ENCODE data around the gene UGGT2. TPM values are rescaled to one million over a fixed set of nuclear protein-coding genes. Genes with fewer than 3 reads are reported as not detected.

UGGT2 gene
- total RNA-seq, 1 donor from 2014 or later = 38.5 TPM

GRCh38 chr13:95955719-95956118 is 97.5 kb downstream of the UGGT2 start:
- TF ChIP-seq, protein P1, sequence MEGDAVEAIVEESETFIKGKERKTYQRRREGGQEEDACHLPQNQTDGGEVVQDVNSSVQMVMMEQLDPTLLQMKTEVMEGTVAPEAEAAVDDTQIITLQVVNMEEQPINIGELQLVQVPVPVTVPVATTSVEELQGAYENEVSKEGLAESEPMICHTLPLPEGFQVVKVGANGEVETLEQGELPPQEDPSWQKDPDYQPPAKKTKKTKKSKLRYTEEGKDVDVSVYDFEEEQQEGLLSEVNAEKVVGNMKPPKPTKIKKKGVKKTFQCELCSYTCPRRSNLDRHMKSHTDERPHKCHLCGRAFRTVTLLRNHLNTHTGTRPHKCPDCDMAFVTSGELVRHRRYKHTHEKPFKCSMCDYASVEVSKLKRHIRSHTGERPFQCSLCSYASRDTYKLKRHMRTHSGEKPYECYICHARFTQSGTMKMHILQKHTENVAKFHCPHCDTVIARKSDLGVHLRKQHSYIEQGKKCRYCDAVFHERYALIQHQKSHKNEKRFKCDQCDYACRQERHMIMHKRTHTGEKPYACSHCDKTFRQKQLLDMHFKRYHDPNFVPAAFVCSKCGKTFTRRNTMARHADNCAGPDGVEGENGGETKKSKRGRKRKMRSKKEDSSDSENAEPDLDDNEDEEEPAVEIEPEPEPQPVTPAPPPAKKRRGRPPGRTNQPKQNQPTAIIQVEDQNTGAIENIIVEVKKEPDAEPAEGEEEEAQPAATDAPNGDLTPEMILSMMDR (conservative IDR thresholded peaks at IDR 0.05) = no peak
- Mint-ChIP-seq H3K4me3 (no peak overlapping the region), H3K27ac (no peak overlapping the region), H3K27me3 (no peaks in the 10 kb centered on the region), H3K4me1 (ENCODE audit: unreplicated experiment) (no peaks in the 10 kb centered on the region), H3K36me3 (peaks cover 31% of the 10 kb centered on the region), H3K9me3 (peaks cover 23% of the 10 kb centered on the region)
- DNase-seq (ENCODE audit: extremely low spot score, unreplicated experiment) = no peak

DNA sequence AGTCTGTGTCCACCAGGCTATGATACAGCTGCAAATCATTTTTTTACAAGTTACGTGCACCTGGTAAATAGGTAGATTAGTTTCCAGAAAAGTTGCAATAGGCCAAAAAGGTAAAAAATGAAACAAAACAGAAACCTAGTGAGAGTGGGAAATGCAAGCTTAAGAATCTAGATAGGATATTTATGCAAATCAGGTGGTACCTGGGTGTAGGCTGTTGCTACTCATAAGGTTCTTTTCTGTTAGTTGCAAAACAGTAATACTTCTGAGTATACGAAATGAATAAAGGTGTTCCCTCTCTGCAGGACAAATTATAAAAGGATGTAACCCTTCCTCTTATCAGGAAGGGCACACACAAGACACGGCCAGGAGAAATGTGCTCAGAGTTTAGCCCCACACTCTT is 97.9 kb downstream of the UGGT2 start:
- Mint-ChIP-seq H3K27ac (no peak overlapping the region), H3K36me3 (peaks cover 27% of the 10 kb centered on the region), H3K27me3 (no peaks in the 10 kb centered on the region), H3K9me3 (peaks cover 19% of the 10 kb centered on the region), H3K4me3 (no peak overlapping the region), H3K4me1 (ENCODE audit: unreplicated experiment) (no peaks in the 10 kb centered on the region)
- TF ChIP-seq, protein P1 (conservative IDR thresholded peaks at IDR 0.05) = no peak
- DNase-seq (ENCODE audit: extremely low spot score, unreplicated experiment) = no peak

- DNase-seq (ENCODE audit: extremely low spot score, unreplicated experiment) = no peak
- TF ChIP-seq, protein P1 (conservative IDR thresholded peaks at IDR 0.05) = no peak
- H3K27me3 Mint-ChIP-seq = no peaks in the 10 kb centered on the region
- no peak overlapping the region for H3K27ac Mint-ChIP-seq
- peaks cover 11% of the 10 kb centered on the region for H3K9me3 Mint-ChIP-seq
- H3K4me1 Mint-ChIP-seq (ENCODE audit: unreplicated experiment) = no peaks in the 10 kb centered on the region
- no peak overlapping the region for H3K4me3 Mint-ChIP-seq
- H3K36me3 Mint-ChIP-seq = peaks cover 18% of the 10 kb centered on the region
Measured at GRCh38 chr13:95954266-95954665, 98.9 kb downstream of the UGGT2 start.

DNA sequence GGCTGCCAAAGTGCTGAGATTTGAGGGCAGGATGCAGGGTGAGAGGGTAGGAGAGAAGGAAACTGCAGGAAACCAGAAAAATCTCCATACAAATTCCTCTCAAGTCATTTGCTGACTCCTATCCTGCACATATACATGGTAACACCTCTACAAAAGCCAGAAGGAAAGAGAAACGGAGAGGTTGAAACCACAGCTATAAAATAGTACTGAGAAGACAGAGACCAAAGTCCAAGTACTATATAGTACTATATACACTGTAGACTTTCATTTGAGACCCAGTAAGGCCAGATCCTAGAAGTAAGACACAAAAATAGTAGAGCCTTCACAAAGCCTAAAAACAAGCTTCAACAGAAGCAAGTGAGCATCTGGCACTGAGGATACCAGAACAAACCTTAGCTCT is 103.1 kb downstream of the UGGT2 start:
- Mint-ChIP-seq H3K27ac (no peak overlapping the region), H3K36me3 (peaks cover under 1% of the 10 kb centered on the region), H3K4me3 (no peak overlapping the region), H3K9me3 (no peaks in the 10 kb centered on the region), H3K27me3 (no peaks in the 10 kb centered on the region), H3K4me1 (ENCODE audit: unreplicated experiment) (no peaks in the 10 kb centered on the region)
- TF ChIP-seq, protein P1 (conservative IDR thresholded peaks at IDR 0.05) = no peak
- no peak for DNase-seq (ENCODE audit: extremely low spot score, unreplicated experiment)

GRCh38 chr13:95948656-95949055 is 104.5 kb downstream of the UGGT2 start:
- TF ChIP-seq, protein P1 (conservative IDR thresholded peaks at IDR 0.05) = no peak
- H3K27ac Mint-ChIP-seq = no peak overlapping the region
- no peaks in the 10 kb centered on the region for H3K27me3 Mint-ChIP-seq
- no peaks in the 10 kb centered on the region for H3K36me3 Mint-ChIP-seq
- no peaks in the 10 kb centered on the region for H3K9me3 Mint-ChIP-seq
- no peaks in the 10 kb centered on the region for H3K4me1 Mint-ChIP-seq (ENCODE audit: unreplicated experiment)
- H3K4me3 Mint-ChIP-seq = no peak overlapping the region
- DNase-seq (ENCODE audit: extremely low spot score, unreplicated experiment) = no peak
